ENCODE measurements around the gene MX2. TPM values are rescaled to one million over a fixed set of nuclear protein-coding genes. Genes with fewer than 3 reads are reported as not detected.

Gene MX2
- total and polyA plus RNA-seq, 2 of the 4 experiments (the other 2 are of a cell fraction): 0.53 to 0.54 TPM

GRCh38 chr21:41458559-41458958 lies 96.7 kb downstream of the MX2 start:
- Histone ChIP-seq H3K4ac (ENCODE audit: low read depth, low read length) (no peak overlapping the region), H2BK120ac (ENCODE audit: low read depth, low read length) (no peak overlapping the region), H2BK20ac (ENCODE audit: low read depth, low read length) (no peak overlapping the region), H4K91ac (ENCODE audit: insufficient read depth, low read depth, low read length) (no peak overlapping the region), H3K56ac (ENCODE audit: extremely low read depth, insufficient read depth, low read length) (no peak overlapping the region), H3K18ac (ENCODE audit: low read depth, low read length) (no peak overlapping the region), H2BK15ac (ENCODE audit: low read depth, low read length) (no peak overlapping the region), H3K9me1 (ENCODE audit: insufficient read depth, low read length) (no peaks in the 10 kb centered on the region), H3K27me3 (ENCODE audit: control insufficient read depth, insufficient read depth, low read length) (no peaks in the 10 kb centered on the region), H4K20me1 (ENCODE audit: insufficient read depth, low read length) (no peaks in the 10 kb centered on the region), H4K5ac (ENCODE audit: low read depth, low read length) (no peak overlapping the region), H2BK5ac (ENCODE audit: low read depth, low read length, poor library complexity, severe bottlenecking) (no peak overlapping the region), H2AK9ac (replicated peaks; ENCODE audit: low read depth, low read length, poor library complexity) (no peak overlapping the region), H2AK5ac (ENCODE audit: low read depth, low read length) (no peak overlapping the region), H3K36me3 (ENCODE audit: control insufficient read depth, insufficient read depth, low read length) (no peaks in the 10 kb centered on the region), H3K79me1 (ENCODE audit: low read depth in 1 of 2, low read length in 2 of 2) (no peaks in the 10 kb centered on the region), H3K4me2 (ENCODE audit: low read depth, low read length) (no peak overlapping the region), H3K9ac (ENCODE audit: low read depth, low read length) (no peak overlapping the region), H3K27ac (ENCODE audit: insufficient read depth, low read length) (no peak overlapping the region), H3K14ac (replicated peaks; ENCODE audit: low read depth, low read length) (no peak overlapping the region), H3K9me3 (ENCODE audit: control insufficient read depth, insufficient read depth, low read length) (no peaks in the 10 kb centered on the region), H4K8ac (ENCODE audit: low read depth in 2 of 2, low read length in 2 of 2) (no peak overlapping the region), H3K4me1 (ENCODE audit: control insufficient read depth, insufficient read depth, low read length) (no peaks in the 10 kb centered on the region), H3K23ac (ENCODE audit: low read depth, low read length) (no peak overlapping the region), H2AFZ (replicated peaks; ENCODE audit: low read length, poor library complexity) (no peak overlapping the region), H3K4me3 (ENCODE audit: insufficient read depth, low read depth, low read length) (no peak overlapping the region)
- 95% methylated on average over 12 of the region's 22 CpGs; no CpG with 5 or more reads in 1 of the 2 experiments for WGBS, 2 experiments (ENCODE audit: extremely low coverage in 2 of 2, insufficient read length in 1 of 2)
- ChIA-PET POLR2A (ENCODE audit: unreplicated experiment) (no interaction called here), CTCF (interaction anchor here (2.0 kb wide), 1 partner anchor 175 kb away, joined by 7 read pairs; no protein-coding TSS in a partner anchor)
- BruUV-seq (replicated peaks): no TSS peak
- intact Hi-C loops (cut with micrococcal nuclease) (no loop called here), dilution Hi-C loops (cut with HindIII; ENCODE audit: low sequenced_read_pairs, unreplicated experiment) (no loop called here), in situ Hi-C loops (cut with MboI; ENCODE audit: low sequenced_read_pairs) (loop anchor here (10.0 kb wide), 1 partner anchor 334 kb away; no protein-coding TSS in a partner anchor)
- TF ChIP-seq MAFK (IDR thresholded peaks at IDR 0.05; ENCODE audit: low read depth, low read length) (no peak), SMC3 (IDR thresholded peaks at IDR 0.05; ENCODE audit: low read depth, low read length) (no peak), BHLHE40 (IDR thresholded peaks at IDR 0.05; ENCODE audit: low read depth, low read length) (no peak), FOS (IDR thresholded peaks at IDR 0.05; ENCODE audit: low read depth, low read length) (no peak), RCOR1 (IDR thresholded peaks at IDR 0.05; ENCODE audit: insufficient replicate concordance, low read length) (no peak), RAD21 (IDR thresholded peaks at IDR 0.05; ENCODE audit: low read length) (no peak), CEBPB (IDR thresholded peaks at IDR 0.05; ENCODE audit: low read depth, low read length) (no peak), MXI1 (IDR thresholded peaks at IDR 0.05; ENCODE audit: borderline replicate concordance, low read depth, low read length) (no peak), USF2 (IDR thresholded peaks at IDR 0.05; ENCODE audit: low read depth, low read length) (no peak), CHD1 (IDR thresholded peaks at IDR 0.05; ENCODE audit: low read depth, low read length) (no peak)
- ATAC-seq (ENCODE audit: low read depth) (no peak), DNase-seq (no peak)

Other genes with a start within 250 kb of the MX2 start
- 17.0 and 18.1 TPM in 2 replicates for gene BACE2, start 193.9 kb upstream of the MX2 start, total RNA-seq (2012; rRNA removed)
- 29.2 and 35.5 TPM in 2 replicates for gene BACE2, start 193.9 kb upstream of the MX2 start, polyA plus RNA-seq (2012; rRNA removed)
- gene FAM3B, start 45.2 kb upstream of the MX2 start, total RNA-seq (2012; rRNA removed): not detected in 2 replicates
- not detected in 2 replicates for gene FAM3B, start 45.2 kb upstream of the MX2 start, polyA plus RNA-seq (2012; rRNA removed)
- 1.9 and 2.5 TPM in 2 replicates for gene MX1, start 64.2 kb downstream of the MX2 start, total RNA-seq (2012; rRNA removed)
- gene MX1, start 64.2 kb downstream of the MX2 start, polyA plus RNA-seq (2012; rRNA removed): 0.56 and 1.0 TPM in 2 replicates
- not detected in 2 replicates for gene TMPRSS2, start 146.1 kb downstream of the MX2 start, total RNA-seq (2012; rRNA removed)
- gene TMPRSS2, start 146.1 kb downstream of the MX2 start, polyA plus RNA-seq (2012; rRNA removed): not detected in 2 replicates